Measurements from ENCODE around the gene CNGB1. TPM values are rescaled to one million over a fixed set of nuclear protein-coding genes. Genes with fewer than 3 reads are reported as not detected.

The CNGB1 gene
- total and polyA plus RNA-seq, 12 donors, result not detected

DNA sequence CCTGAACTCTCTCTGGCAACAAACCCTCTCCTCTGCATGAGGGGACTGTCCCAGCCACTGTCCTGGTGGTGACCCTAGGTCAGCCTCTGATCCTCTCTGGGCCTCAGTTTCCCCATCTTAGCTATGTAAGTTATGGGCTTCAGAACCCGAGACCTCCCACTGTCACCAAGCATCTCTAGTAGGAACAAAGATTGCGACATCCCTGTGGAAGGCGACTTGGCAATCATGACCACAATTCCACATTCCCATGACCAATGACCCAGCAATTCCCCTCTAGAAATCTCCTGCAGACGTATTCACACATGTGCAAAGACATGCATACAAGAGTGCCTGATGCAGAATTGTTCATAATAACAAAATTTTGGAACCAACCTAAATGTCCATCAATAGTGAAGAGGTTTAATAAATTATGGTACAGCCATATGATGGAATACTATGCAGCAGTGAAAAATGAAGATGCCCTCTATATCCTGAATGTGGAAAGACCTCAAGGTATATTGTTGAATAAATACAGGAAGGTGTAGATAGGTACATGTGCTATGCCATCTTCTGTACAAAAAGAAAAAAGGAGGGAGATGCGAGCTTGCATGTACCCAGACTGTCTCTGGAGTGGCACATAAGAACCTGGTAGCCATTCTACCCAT lies 21.2 kb downstream of the CNGB1 start:
- TF ChIP-seq, protein P1, sequence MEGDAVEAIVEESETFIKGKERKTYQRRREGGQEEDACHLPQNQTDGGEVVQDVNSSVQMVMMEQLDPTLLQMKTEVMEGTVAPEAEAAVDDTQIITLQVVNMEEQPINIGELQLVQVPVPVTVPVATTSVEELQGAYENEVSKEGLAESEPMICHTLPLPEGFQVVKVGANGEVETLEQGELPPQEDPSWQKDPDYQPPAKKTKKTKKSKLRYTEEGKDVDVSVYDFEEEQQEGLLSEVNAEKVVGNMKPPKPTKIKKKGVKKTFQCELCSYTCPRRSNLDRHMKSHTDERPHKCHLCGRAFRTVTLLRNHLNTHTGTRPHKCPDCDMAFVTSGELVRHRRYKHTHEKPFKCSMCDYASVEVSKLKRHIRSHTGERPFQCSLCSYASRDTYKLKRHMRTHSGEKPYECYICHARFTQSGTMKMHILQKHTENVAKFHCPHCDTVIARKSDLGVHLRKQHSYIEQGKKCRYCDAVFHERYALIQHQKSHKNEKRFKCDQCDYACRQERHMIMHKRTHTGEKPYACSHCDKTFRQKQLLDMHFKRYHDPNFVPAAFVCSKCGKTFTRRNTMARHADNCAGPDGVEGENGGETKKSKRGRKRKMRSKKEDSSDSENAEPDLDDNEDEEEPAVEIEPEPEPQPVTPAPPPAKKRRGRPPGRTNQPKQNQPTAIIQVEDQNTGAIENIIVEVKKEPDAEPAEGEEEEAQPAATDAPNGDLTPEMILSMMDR (IDR thresholded peaks at IDR 0.05), result no peak
- DNase-seq (no peak), ATAC-seq (no peak)
- WGBS, 2 donors, result 82 to 87% methylated on average over 5 of the region's 5 CpGs
- Histone ChIP-seq H3K27me3 (peaks cover 0 to 17% (median 3%) of the 10 kb centered on the region in 7 donors), H3K4me1 (peaks cover 0 to 3% (median 0%) of the 10 kb centered on the region in 9 donors), H3K4me3 (no peak overlapping the region), H3K27ac (no peak overlapping the region), H3K36me3 (no peaks in the 10 kb centered on the region), H3K9me3 (no peaks in the 10 kb centered on the region)
- intact Hi-C loops (cut with DNase I), result no loop called here

DNA sequence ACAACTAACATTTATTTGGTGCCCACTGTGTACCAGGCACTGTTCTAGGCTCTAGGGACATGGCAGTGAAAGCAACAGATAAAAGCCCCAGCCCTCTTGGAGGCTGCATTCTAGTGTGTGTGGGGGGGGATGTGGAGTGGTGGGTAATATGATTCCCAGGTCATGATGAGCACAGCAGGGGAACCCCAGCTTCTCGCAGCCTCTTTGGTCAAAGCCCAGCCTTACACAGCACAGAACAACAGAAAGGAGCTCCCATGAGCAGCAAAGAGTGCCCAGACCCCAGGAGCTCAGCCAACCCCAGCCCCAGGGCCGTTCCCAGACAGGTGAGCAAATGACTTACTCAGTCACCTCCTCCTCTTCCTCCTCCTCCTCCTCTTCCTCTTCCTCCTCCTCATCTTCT lies 21.9 kb downstream of the CNGB1 start:
- intact Hi-C loops (cut with DNase I), result no loop called here
- Histone ChIP-seq H3K27me3 (peaks cover 0 to 17% (median 3%) of the 10 kb centered on the region in 7 donors), H3K9me3 (no peaks in the 10 kb centered on the region), H3K4me3 (no peak overlapping the region), H3K4me1 (peaks cover 0 to 3% (median 0%) of the 10 kb centered on the region in 9 donors), H3K36me3 (no peaks in the 10 kb centered on the region), H3K27ac (no peak overlapping the region)
- WGBS, 2 donors, result 4 to 15% methylated on average over 2 of the region's 2 CpGs
- no peak for ATAC-seq
- no peak for DNase-seq
- TF ChIP-seq, protein P1 (IDR thresholded peaks at IDR 0.05), result no peak

DNA sequence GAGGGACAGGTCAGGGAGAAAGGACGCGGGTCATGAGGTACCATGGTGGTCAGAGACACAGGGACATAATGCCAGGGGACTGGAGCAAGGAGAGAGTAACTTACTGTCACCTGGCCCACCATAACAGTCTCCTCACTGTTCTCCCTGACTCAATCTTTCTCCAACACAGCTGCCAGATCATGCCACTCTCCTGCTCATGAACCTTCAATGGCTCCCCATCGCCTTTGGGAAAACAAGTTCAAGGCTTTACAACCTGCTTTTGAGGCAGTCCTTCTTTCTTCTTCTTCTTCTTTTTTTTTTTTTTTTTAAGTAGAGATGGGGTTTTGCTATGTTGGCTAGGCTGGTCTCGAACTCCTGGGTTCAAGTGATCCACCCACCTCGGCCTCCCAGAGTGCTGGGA lies 22.9 kb downstream of the CNGB1 start:
- Histone ChIP-seq H3K36me3 (no peaks in the 10 kb centered on the region), H3K4me1 (peaks cover 0 to 3% (median 0%) of the 10 kb centered on the region in 9 donors), H3K27ac (no peak overlapping the region), H3K9me3 (no peaks in the 10 kb centered on the region), H3K27me3 (peaks cover 0 to 17% (median 3%) of the 10 kb centered on the region in 7 donors), H3K4me3 (no peak overlapping the region)
- intact Hi-C loops (cut with DNase I), result no loop called here
- DNase-seq (no peak), ATAC-seq (no peak)
- 86 to 89% methylated on average over 5 of the region's 5 CpGs for WGBS, 2 donors
- TF ChIP-seq, protein P1 (IDR thresholded peaks at IDR 0.05), result no peak

DNA sequence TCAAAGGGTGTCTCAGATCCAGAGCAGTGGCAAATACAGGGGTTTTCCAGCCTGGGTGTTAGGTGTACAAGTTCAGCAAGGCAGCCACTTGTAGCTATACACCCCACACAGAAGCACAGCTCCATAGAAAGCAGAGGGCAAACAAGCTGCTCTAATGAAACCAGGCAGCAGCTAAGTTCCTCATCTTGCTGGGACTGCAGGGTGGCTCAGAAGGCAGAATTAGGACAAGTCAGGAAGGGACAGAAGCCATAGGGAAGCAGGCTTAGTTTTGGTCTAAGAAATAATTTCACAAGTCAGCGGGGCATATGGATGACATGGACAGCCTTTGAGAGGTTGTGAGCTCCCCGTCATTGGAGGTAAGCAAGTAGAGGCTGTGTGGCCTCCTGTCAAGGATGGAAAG lies 23.7 kb downstream of the CNGB1 start:
- H3K27me3 ChIP-seq, result peaks cover 0 to 17% (median 3%) of the 10 kb centered on the region in 7 donors
- no peaks in the 10 kb centered on the region for H3K9me3 ChIP-seq
- no peaks in the 10 kb centered on the region for H3K36me3 ChIP-seq
- intact Hi-C loops (cut with DNase I), result no loop called here
- TF ChIP-seq, protein P1 (IDR thresholded peaks at IDR 0.05), result no peak
- ATAC-seq (no peak), DNase-seq (no peak)
- H3K4me3 ChIP-seq, result no peak overlapping the region
- 85 to 87% methylated on average over 2 of the region's 2 CpGs for WGBS, 2 donors
- peaks cover 0 to 3% (median 0%) of the 10 kb centered on the region in 9 donors for H3K4me1 ChIP-seq
- no peak overlapping the region for H3K27ac ChIP-seq

Measured in heart right ventricle (tissue), 16 donors.